SKM-1 (cell line): ENCODE results near the gene CCDC198.

Source experiments
- DNase-seq: peaks from one replicate; lab custom pipeline; 2025; ENCODE audit not compliant: unreplicated experiment; lab: John Stamatoyannopoulos, UW

CCDC198 gene

DNA sequence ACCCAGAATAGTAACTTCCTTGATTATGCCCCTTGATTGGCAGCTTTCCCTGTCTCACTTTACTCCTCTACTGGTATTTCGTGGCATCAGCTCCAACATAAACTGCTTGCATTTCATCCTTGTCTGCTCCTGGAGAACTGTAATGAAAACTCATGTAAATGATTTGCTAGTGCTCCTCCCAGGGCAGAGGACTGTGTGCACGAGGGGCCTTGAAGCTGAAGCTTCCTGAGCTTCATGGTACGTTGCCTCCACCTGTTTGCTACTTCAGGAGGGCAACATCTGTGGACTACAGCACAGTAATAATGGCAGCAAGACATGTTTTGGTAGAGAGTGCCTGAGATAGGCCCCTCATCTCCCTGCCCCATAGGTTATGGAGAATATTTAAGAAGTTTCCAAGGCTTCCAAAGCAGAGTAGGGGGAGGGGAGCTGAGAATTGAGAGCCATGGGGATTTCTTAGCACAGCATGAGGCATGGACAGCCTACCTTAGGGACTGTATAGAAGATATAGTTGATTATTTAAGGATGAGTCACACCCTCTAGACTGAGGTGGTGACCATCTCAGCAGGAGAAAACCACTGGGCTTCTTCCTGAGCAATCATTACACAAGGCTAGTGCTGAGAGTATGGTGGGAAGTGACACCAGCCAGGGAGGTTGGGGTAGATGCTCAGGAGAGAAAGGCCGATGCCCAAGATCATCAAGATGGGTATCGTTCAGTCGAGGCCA, 29.5 kb downstream of the CCDC198 start:
- no peak for DNase-seq

GRCh38 chr14:57462551-57462950, 31.1 kb downstream of the CCDC198 start:
- DNase-seq: no peak

DNA sequence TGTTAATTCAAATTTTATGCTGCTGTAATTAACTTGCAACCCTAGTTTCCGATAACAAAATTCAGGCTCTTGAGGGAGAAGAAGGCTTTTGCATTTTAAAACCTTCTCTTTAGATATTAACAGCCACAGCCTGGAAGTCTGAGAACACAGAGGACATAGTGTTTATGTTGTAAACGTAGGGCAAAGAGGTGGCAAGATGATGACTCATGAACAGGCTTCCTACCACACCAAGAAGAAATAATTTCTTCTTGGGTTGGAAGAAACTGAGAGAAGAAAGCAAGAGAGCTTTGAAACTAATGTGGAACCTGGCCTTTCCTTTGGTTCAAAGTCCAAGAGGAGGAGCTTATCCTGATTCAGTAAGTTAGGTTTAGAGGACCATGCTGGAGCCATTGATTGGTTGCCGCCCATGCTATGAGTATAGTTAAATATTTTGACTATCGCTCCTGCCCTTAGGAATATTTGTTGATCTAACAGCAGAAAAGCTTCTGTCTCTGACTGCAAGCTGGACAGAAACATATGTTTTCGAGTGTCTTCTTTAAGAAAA, 31.8 kb downstream of the CCDC198 start:
- no peak for DNase-seq

DNA sequence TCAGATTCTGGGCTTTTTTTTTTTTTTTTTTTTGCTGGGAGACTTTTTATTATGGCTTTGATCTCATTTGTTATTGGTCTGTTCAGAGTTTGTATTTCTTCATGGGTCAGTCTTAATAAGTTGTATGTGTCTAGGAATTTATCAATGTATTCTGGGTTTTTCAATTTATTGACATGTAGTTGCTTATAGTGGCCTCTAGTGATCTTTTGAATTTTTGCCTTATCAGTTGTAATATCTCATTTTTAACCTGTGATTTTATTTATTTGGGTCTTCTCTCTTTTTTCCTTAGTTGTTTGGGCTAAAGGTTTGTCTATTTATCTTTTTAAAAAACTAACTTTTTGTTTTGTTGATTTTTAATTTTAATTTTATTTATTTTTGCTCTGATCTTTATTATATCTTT, 57.7 kb downstream of the CCDC198 start:
- DNase-seq: no peak

- no peak for DNase-seq
These were observed 72.7 kb downstream of the CCDC198 start for GRCh38 chr14:57420986-57421385.

DNA sequence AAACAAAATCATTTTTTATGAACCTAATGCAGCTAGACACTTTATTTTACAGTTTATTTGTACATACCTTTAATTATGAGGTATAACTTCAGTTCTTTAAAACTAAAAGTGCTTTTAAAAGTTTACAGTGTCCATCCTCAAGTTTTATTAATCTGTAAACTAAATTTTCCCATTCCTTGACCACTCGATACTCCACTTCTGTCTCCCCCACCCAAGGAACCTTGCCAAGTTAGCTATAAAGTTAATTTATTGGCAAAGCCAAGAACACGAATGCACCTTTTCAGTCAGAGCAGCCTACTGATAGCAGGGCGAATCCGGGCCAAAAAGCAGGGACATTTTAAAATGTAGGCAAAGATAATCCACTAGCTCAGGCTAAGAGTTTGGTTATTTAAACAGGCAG, 73.6 kb downstream of the CCDC198 start:
- DNase-seq: no peak
